Mesendoderm (in vitro differentiated cells): ENCODE data around the gene MDM2. TPM values are rescaled to one million over a fixed set of nuclear protein-coding genes. Genes with fewer than 3 reads are reported as not detected.

Experiments used
- DNase-seq: peaks from one replicate; pipeline ENCODE4 v3.0.0; 2013
- H2AK5ac ChIP-seq: 2 replicates; pipeline ENCODE4 v1.6.1; 2013; ENCODE audit warnings: low read length, inconsistent platforms
- H2BK120ac ChIP-seq: 2 replicates; pipeline ENCODE4 v1.6.1; 2013; ENCODE audit warnings: low read depth, mild to moderate bottlenecking, low read length, moderate library complexity, mixed read lengths
- H2BK15ac ChIP-seq: replicated peaks from 2 replicates; pipeline ENCODE4 v1.6.1; 2013; ENCODE audit warnings: low read depth, mild to moderate bottlenecking, moderate library complexity
- H2BK5ac ChIP-seq: 2 replicates; pipeline ENCODE4 v1.6.1; 2013; ENCODE audit warnings: low read length, inconsistent platforms
- H3K18ac ChIP-seq: 2 replicates; pipeline ENCODE4 v1.6.1; 2013; ENCODE audit warnings: mild to moderate bottlenecking, low read length, mixed read lengths
- H3K23ac ChIP-seq: one replicate; pipeline ENCODE4 v1.6.1; 2013; ENCODE audit warnings: low read length
- H3K27ac ChIP-seq: 2 replicates; pipeline ENCODE4 v1.5.1; 2013; ENCODE audit warnings: low read depth, mild to moderate bottlenecking, inconsistent platforms, low read length, moderate library complexity
- H3K27me3 ChIP-seq: 2 replicates; pipeline ENCODE4 v1.6.1; 2013; ENCODE audit warnings: low read length, control low read depth, mild to moderate bottlenecking, inconsistent platforms; ENCODE audit not compliant: insufficient read depth, poor library complexity
- H3K36me3 ChIP-seq: 2 replicates; pipeline ENCODE4 v1.6.1; 2013; ENCODE audit warnings: low read length, inconsistent platforms; ENCODE audit not compliant: control insufficient read depth, insufficient read depth
- H3K4ac ChIP-seq: one replicate; pipeline ENCODE4 v1.6.1; 2013; ENCODE audit warnings: low read depth, mild to moderate bottlenecking, low read length, moderate library complexity
- H3K4me1 ChIP-seq: 2 replicates; pipeline ENCODE4 v1.6.1; 2013; ENCODE audit warnings: low read depth, low read length, inconsistent platforms; ENCODE audit not compliant: control insufficient read depth
- H3K4me2 ChIP-seq: 2 replicates; pipeline ENCODE4 v1.6.1; 2013; ENCODE audit warnings: low read length
- H3K4me3 ChIP-seq: 2 replicates; pipeline ENCODE4 v1.5.1; 2013; ENCODE audit warnings: mild to moderate bottlenecking, low read length
- H3K56ac ChIP-seq: one replicate; pipeline ENCODE4 v1.6.1; 2013; ENCODE audit warnings: low read length
- H3K79me1 ChIP-seq: 2 replicates; pipeline ENCODE4 v1.6.1; 2013; ENCODE audit warnings: low read length, inconsistent platforms
- H3K79me2 ChIP-seq: 2 replicates; pipeline ENCODE4 v1.6.1; 2013; ENCODE audit warnings: mild to moderate bottlenecking, low read length; ENCODE audit not compliant: control insufficient read depth, insufficient read depth
- H3K9ac ChIP-seq: 2 replicates; pipeline ENCODE4 v1.6.1; 2013; ENCODE audit warnings: low read length, inconsistent platforms
- H4K5ac ChIP-seq: one replicate; pipeline ENCODE4 v1.6.1; 2013; ENCODE audit warnings: low read length
- H4K8ac ChIP-seq: one replicate; pipeline ENCODE4 v1.6.1; 2013; ENCODE audit warnings: low read depth, mild to moderate bottlenecking, control low read depth, low read length, moderate library complexity
- WGBS: extraction: QIAGEN DNeasy Blood & Tissue Kit; methylation state at CpG from one replicate; pipeline ENCODE4 v1.1.7; 2013; ENCODE audit warnings: low lambda C conversion rate, missing lambda C conversion rate; ENCODE audit not compliant: insufficient coverage; ENCODE audit errors: extremely low coverage; 5-methylcytosine and 5-hydroxymethylcytosine counted together
- polyA plus RNA-seq, 2 experiments: library from polyadenylated mRNA; stranded (reverse); fragments of 200-250 nt; gene quantifications; one replicate each; pipeline ENCODE4 v1.2.3, GENCODE V29; 2013

The MDM2 gene
- 75.7 TPM for polyA plus RNA-seq (2013, experiment 1 of 2)
- 76.8 TPM for polyA plus RNA-seq (2013, experiment 2 of 2)

DNA sequence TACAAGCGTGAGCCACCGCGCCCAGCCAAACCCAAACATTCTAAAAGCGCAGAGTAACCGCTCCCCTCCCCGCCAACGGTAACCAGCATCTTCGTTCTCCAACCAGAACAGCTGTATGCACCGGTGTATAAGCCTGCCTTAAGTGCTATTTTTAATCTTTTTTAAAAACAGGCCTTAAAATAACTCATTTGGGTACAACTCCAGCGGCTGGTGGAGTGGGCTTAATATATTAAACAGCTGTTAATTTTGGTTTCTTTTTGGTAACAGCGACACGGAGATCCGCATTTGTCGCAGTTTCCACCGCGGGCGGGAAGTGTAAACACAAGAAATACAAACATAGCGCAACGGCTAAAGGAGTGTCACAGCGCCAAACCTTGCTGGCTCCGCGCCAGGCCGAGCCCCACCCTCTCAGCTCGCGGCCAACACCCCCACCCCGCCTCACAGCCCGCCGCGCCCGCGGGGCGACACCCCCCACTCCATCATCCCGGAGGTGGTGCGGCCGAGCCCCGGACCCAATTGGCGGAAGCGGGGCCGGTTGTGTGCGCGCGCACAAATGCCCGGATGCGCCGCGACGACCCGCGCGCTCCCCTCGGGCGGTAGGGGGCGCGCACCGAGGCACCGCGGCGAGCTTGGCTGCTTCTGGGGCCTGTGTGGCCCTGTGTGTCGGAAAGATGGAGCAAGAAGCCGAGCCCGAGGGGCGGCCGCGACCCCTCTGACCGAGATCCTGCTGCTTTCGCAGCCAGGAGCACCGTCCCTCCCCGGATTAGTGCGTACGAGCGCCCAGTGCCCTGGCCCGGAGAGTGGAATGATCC, at the start of gene MDM2:
Gene MDM2 (plus strand): TSS at position 602 of the 812 bp plus-strand sequence. CDS start 301 bp downstream, outside the sequence.
- Histone ChIP-seq H2BK5ac (peak within 1 kb of the TSS; percentile 44), H3K27ac (peak within 1 kb of the TSS; percentile 100), H4K8ac (peak within 1 kb of the TSS; percentile 30), H3K56ac (peak within 1 kb of the TSS; percentile 93), H3K79me1 (peaks cover 2% of the 10 kb centered on the region), H2BK120ac (peak within 1 kb of the TSS; percentile 98), H3K18ac (peak within 1 kb of the TSS; percentile 100), H3K4me3 (peak within 1 kb of the TSS; percentile 90), H3K9ac (peak within 1 kb of the TSS; percentile 93), H2AK5ac (no peak within 1 kb of the TSS), H3K4me1 (peaks cover 6% of the 10 kb centered on the region), H3K36me3 (no peaks in the 10 kb centered on the region), H2BK15ac (no peak within 1 kb of the TSS), H3K79me2 (peaks cover 6% of the 10 kb centered on the region), H4K5ac (no peak within 1 kb of the TSS), H3K23ac (no peak within 1 kb of the TSS), H3K4me2 (peak within 1 kb of the TSS; percentile 84), H3K4ac (peak within 1 kb of the TSS; percentile 99), H3K27me3 (no peaks in the 10 kb centered on the region)
- DNase-seq = peak; percentile 97
- no CpG with 5 or more reads among the region's 72 CpGs for WGBS

DNA sequence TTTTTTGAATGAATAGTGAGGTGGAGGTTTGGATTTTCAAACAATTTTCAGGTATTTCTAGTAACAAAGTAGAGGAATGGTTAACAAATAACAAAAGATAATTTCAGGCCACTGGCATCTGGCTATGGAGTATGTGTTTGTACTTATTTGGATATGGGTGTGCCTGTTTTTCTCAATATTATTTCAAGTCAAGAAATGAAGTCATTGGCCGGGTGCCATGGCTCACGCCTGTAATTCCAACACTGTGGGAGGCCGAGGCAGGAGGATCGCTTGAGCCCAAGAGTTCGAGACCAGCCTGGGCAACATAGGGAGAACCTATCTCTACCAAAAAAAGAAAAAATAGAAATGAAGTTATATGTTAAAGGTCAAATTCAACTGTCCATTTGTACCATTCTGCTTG, 48.1 kb upstream of the MDM2 start:
- no CpG with 5 or more reads among the region's 5 CpGs for WGBS
- Histone ChIP-seq H3K27me3 (no peaks in the 10 kb centered on the region), H2AK5ac (no peak overlapping the region), H3K79me1 (no peaks in the 10 kb centered on the region), H3K23ac (no peak overlapping the region), H3K79me2 (no peaks in the 10 kb centered on the region), H2BK5ac (no peak overlapping the region), H3K27ac (no peak overlapping the region), H2BK15ac (no peak overlapping the region), H3K36me3 (peaks cover 4% of the 10 kb centered on the region), H4K5ac (no peak overlapping the region), H3K4me1 (no peaks in the 10 kb centered on the region), H4K8ac (no peak overlapping the region), H3K9ac (no peak overlapping the region), H3K4me3 (no peak overlapping the region), H3K4ac (no peak overlapping the region), H3K18ac (no peak overlapping the region), H3K56ac (no peak overlapping the region), H3K4me2 (no peak overlapping the region), H2BK120ac (no peak overlapping the region)
- DNase-seq = no peak

DNA sequence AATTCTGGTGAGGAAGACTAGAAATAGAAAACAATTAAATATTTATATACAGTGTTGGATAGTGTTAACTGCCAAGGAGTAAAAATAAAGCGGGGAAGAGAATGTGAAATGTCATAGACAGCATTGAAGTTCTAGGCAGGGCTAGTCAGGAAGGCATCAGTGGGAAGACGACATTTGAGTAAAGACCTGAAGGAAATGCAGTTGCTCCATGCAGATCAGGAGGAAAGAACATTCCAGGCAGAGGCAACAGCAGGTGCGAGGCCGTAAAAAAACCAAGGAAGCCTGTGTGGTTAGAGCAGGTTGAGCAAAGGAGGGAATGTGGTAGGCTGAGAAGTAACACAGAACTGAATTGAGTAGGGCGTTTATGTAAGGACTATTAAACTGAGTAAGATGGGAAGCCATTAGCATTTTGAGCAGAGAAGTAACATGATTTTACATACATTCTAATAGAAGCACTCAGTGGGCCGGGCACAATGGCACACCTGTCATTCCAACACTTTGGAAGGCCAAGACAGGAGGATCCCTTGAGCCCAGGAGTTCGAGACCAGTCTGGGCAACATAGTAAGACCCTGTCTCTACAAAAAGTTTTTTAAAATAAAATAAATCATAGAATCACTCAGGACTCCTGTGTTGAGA, 47.1 kb upstream of the MDM2 start:
- H2BK120ac ChIP-seq = no peak overlapping the region
- no peak for DNase-seq
- no peak overlapping the region for H2AK5ac ChIP-seq
- no peak overlapping the region for H3K4ac ChIP-seq
- H3K79me2 ChIP-seq = no peaks in the 10 kb centered on the region
- H4K5ac ChIP-seq = no peak overlapping the region
- no peak overlapping the region for H3K4me3 ChIP-seq
- H3K23ac ChIP-seq = no peak overlapping the region
- H3K27ac ChIP-seq = no peak overlapping the region
- no CpG with 5 or more reads among the region's 7 CpGs for WGBS
- no peak overlapping the region for H3K4me2 ChIP-seq
- peaks cover 4% of the 10 kb centered on the region for H3K36me3 ChIP-seq
- H2BK15ac ChIP-seq = no peak overlapping the region
- no peak overlapping the region for H3K9ac ChIP-seq
- H3K4me1 ChIP-seq = no peaks in the 10 kb centered on the region
- no peaks in the 10 kb centered on the region for H3K27me3 ChIP-seq
- H2BK5ac ChIP-seq = no peak overlapping the region
- no peak overlapping the region for H4K8ac ChIP-seq
- no peaks in the 10 kb centered on the region for H3K79me1 ChIP-seq
- H3K56ac ChIP-seq = no peak overlapping the region
- H3K18ac ChIP-seq = no peak overlapping the region

DNA sequence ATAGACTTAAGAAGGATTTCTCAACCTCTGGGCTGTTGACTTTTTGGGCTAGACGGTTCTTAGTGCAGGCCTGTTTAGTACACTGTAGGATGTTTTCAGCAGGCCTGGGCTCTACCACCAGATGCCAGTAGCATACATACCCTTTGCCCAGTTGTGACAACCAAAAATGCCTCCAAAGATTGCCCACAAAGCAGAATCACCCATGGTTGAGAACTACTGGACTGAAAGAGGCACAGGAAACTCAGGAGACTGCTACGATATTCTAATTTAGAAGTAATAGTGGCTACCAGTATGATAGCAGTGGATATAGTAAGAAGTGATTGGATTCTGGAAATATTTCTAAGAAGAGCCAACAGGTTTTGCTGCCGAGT, 46.5 kb upstream of the MDM2 start:
- WGBS = no CpG with 5 or more reads among the region's 3 CpGs

DNA sequence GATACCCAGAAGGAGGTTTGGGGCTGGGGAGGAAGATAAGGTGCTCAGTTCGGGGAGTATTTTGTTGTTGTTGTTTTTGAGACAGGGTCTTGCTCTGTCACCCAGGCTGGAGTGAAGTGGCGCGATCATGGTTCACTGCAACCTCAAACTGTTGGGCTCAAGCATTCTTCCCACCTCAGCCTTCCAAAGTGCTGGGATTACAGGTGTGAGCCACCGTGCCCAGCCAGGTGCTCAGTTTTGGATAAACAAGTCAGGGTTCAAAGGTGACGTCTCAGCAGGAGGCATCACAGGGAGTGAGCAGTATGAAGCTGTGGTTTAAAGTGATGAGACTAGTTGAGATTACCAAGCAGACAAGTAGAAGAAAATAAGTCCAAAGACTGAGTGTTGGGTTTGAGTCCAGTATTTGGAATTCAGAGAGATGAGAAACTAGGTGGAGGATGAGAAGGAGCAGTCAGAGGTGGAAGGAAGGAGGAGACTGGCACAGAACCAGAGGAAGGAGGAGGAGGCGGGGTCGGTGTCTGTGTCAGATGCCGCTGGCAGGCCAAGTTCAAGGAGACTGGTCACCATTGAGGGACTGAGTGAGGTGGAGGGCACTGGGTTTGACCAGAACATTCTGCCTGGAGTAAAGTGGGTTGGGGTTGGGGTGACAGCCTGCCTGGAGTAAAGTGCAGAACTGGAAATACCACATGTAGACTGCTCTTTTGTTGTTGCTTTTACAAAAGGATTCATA, 45.9 kb upstream of the MDM2 start:
- Histone ChIP-seq H2BK120ac (no peak overlapping the region), H3K4me2 (no peak overlapping the region), H3K27me3 (no peaks in the 10 kb centered on the region), H3K56ac (no peak overlapping the region), H3K79me2 (no peaks in the 10 kb centered on the region), H2BK15ac (no peak overlapping the region), H3K4me1 (no peaks in the 10 kb centered on the region), H2AK5ac (no peak overlapping the region), H2BK5ac (no peak overlapping the region), H3K18ac (no peak overlapping the region), H3K36me3 (peaks cover 4% of the 10 kb centered on the region), H4K8ac (no peak overlapping the region), H3K4me3 (no peak overlapping the region), H3K79me1 (no peaks in the 10 kb centered on the region), H3K27ac (no peak overlapping the region), H3K9ac (no peak overlapping the region), H4K5ac (no peak overlapping the region), H3K23ac (no peak overlapping the region), H3K4ac (no peak overlapping the region)
- no CpG with 5 or more reads among the region's 8 CpGs for WGBS
- DNase-seq = no peak

More for the DNA sequence above, 46.5 kb upstream of the MDM2 start:
- H3K4me3 ChIP-seq = no peak overlapping the region
- peaks cover 4% of the 10 kb centered on the region for H3K36me3 ChIP-seq
- no peak overlapping the region for H3K18ac ChIP-seq
- no peak overlapping the region for H3K27ac ChIP-seq
- DNase-seq = no peak
- no peak overlapping the region for H2BK120ac ChIP-seq
- no peak overlapping the region for H2BK15ac ChIP-seq
- no peak overlapping the region for H3K4ac ChIP-seq
- no peaks in the 10 kb centered on the region for H3K4me1 ChIP-seq
- no peak overlapping the region for H3K4me2 ChIP-seq
- no peak overlapping the region for H2BK5ac ChIP-seq
- no peak overlapping the region for H2AK5ac ChIP-seq
- H4K8ac ChIP-seq = no peak overlapping the region
- H3K56ac ChIP-seq = no peak overlapping the region
- H3K23ac ChIP-seq = no peak overlapping the region
- H3K27me3 ChIP-seq = no peaks in the 10 kb centered on the region
- H3K79me1 ChIP-seq = no peaks in the 10 kb centered on the region
- no peak overlapping the region for H3K9ac ChIP-seq
- H4K5ac ChIP-seq = no peak overlapping the region
- no peaks in the 10 kb centered on the region for H3K79me2 ChIP-seq
